ENCODE measurements around the gene PRSS53.

GRCh38 chr16:31063495-31063842 lies 25.3 kb downstream of the PRSS53 start:
- no peak for TF ChIP-seq CTCF (IDR thresholded peaks at IDR 0.05)
- TF ChIP-seq POLR2A (IDR thresholded peaks at IDR 0.05) = no peak
